GM12801 (cell line): ENCODE results near the gene AK8.

Experiments used
- TF ChIP-seq, protein P1 (sequence below): IDR thresholded peaks from one replicate; pipeline ENCODE4 v1.5.1; 2011; ENCODE audit warnings: control low read depth; ENCODE audit not compliant: insufficient read length; ENCODE audit errors: extremely low read depth

Gene AK8

DNA sequence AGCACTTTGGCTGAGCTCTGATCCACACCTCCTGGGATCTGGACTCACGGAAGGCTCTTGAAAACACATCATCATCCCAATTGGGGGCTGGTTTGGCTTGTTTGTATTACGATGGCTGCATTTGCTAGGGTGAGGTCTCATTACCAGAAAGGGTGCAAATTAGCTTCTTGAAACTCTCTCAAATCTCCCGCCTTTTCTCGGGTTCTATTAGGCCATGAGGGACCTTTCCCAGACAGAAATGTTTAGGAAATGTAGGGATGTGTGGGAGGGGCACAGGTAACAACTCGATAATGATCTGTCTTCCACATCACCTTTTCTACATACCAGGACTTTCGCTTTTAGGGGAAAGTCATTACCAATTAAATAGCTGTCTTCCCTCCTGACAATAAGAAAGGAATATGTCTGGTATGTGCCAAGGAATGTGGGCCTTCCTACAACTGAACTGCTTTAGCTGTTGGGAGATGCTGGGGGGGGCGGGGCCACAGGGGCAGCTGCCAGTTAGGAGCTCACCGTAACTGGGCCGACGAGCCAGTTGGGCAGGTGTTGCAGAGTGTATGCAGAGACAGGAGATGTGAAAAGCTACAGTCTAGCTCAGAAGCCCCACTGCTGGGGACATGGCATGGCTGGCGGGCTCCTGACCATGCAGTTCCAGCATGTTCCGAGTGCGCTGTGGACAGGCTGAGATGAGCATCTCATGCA, 71.2 kb downstream of the AK8 start:
- TF ChIP-seq, protein P1, sequence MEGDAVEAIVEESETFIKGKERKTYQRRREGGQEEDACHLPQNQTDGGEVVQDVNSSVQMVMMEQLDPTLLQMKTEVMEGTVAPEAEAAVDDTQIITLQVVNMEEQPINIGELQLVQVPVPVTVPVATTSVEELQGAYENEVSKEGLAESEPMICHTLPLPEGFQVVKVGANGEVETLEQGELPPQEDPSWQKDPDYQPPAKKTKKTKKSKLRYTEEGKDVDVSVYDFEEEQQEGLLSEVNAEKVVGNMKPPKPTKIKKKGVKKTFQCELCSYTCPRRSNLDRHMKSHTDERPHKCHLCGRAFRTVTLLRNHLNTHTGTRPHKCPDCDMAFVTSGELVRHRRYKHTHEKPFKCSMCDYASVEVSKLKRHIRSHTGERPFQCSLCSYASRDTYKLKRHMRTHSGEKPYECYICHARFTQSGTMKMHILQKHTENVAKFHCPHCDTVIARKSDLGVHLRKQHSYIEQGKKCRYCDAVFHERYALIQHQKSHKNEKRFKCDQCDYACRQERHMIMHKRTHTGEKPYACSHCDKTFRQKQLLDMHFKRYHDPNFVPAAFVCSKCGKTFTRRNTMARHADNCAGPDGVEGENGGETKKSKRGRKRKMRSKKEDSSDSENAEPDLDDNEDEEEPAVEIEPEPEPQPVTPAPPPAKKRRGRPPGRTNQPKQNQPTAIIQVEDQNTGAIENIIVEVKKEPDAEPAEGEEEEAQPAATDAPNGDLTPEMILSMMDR: no peak

DNA sequence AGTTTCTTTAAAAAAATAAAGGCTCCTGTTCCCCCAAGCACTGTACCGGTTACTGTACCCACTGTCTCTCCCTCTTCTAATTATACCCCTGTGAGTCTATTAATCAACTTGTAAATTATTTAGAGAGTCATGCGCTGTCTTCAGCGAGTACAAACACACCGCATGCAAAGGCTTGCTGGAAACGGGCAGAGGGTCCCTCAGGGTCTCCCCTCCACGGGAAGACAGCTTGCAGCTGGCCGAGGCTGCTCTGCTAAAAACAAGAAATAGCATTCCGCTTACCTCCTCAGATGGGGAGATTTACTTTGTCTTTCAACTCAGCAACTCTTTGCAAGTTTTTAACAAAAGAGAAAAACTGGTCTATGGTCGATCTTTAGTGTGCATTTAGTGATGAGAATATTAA, 71.8 kb downstream of the AK8 start:
- TF ChIP-seq, protein P1: no peak

DNA sequence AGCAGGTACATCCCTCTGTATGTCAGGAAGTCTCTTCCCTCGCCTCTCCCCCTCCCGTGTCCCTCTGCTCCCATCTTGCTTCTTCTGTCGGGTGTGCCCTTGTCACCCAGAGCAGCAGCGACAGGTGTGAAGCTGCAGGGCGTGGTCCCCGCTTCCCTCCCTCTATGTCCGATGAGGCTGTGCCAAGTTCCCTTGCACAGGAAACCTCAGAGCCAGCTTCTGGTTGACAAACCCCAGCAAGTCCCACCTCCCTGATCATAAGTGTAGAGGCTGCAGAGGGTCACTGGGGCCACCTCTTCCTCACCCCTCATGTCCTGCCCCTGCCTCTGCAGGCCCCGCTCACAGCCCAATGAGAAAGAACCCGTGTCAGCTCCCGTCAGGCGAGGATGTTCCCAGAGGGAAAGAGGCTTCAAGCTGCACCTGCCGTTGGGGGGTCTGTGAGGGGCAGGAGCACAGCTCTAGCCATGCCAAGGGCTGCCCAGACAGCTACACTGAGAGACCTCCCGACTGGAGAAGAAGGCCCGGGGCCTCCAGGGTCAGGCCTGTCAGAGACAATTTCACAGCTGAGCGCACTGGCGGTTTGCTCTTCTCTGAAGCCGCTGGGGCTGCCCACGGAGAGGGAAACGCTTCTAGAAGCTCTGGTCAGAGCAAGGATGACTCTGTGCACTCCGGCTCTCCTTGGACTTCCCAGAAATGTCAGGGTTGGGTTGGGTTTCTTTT, 73.3 kb downstream of the AK8 start:
- TF ChIP-seq, protein P1: no peak

DNA sequence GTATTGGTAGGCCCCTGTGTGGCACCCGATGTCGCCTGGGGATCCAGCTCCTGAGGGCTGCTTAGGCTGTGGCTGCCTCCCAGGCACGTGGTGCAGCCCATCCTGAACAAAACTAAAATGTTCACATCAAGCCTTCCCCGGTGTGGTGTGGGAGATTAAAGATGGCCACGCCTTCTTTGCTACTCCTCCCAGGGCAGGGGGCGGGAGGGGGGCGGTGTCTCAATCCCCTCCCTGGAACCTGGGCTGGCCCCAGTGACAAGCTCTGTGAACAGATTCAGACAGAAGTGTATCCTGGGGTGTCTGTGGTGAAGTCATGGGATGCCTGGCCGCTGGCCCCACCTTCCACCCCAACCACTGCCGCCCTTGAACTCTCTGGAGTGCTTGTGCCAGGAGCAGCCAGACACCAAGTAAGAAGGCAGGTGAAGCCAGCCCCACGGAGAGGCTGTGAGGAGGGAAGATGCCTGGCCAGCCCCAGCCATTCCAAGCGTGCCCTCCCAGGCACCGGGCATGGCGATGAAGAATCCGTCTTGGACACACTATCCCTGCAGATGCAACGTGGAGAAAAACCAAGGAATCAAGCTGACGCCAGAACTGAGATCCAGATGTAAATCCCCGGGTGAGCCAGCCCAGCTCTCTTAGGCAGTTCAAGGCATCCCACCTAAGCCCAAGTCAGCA, 75.8 kb downstream of the AK8 start:
- TF ChIP-seq, protein P1: no peak

DNA sequence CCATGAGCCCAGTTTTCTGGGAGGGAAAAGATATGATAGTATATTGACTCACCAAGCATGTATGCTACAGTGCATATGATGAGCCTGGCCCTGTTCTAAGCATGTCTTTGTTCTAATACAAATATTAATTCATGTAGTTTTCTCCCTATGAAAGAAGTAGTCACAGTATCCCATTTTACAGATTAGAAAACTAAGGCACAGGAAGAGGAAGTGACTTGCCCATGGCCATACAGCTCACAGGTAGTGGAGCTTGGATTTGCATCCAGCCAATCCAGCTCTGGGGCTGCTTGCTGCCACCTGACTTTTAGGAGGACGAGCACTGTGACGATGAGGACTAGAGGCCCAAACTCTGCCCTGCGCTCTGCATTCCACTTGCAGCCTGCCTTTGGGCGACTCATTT, 76.4 kb downstream of the AK8 start:
- TF ChIP-seq, protein P1: no peak

DNA sequence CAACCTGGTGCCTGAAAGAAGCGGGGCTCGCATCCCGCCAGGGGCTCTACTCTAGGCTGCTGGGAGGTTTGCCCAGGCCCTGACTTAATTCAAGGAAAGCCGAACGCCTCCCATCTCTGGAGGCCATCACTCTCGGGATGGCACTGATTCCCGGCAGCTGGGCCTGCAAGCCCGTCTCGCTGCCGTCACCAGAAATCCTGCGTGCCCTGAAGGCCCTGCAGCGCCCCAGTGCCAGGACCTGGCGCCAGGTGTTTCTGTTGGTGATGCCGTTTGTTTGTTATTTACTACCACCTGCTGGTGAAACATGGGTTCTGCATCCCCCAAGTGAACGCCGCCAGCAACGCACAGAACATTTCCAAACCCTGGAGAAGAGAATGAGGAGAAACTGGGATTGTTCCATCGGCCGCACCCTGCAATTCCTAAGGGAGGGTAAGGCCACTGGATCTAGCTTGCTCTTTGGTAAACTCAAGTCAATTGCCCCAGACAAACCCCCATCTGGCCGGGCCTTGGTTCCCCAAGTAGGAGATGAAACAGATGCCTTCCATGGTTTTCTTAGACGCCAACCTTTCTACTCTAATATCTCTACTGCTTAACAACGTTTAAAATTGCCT, 77.9 kb downstream of the AK8 start:
- TF ChIP-seq, protein P1: no peak
